Endodermal cell (in vitro differentiated cells): ENCODE results near the gene CDH13. TPM values are rescaled to one million over a fixed set of nuclear protein-coding genes. Genes with fewer than 3 reads are reported as not detected.
A peak's percentile ranks its signal among the peaks of the same experiment; 100 is the strongest.

Experiments
- DNase-seq: peaks from one replicate; pipeline ENCODE4 v3.0.0-alpha.2; 2017
- H3K27ac ChIP-seq: 2 replicates; pipeline ENCODE4 v1.5.1; 2013; ENCODE audit warnings: mild to moderate bottlenecking, low read depth, low read length, moderate library complexity
- H3K27me3 ChIP-seq: 2 replicates; pipeline ENCODE4 v1.6.1; 2013; ENCODE audit warnings: mild to moderate bottlenecking, low read length, moderate library complexity; ENCODE audit not compliant: insufficient read depth, control insufficient read depth, poor library complexity, severe bottlenecking
- H3K36me3 ChIP-seq: 2 replicates; pipeline ENCODE4 v1.7.0; 2013; ENCODE audit warnings: mild to moderate bottlenecking, low read length, moderate library complexity; ENCODE audit not compliant: control insufficient read depth, insufficient read depth
- H3K4me1 ChIP-seq: one replicate; pipeline ENCODE4 v1.7.0; 2013; ENCODE audit warnings: low read length; ENCODE audit not compliant: control insufficient read depth, insufficient read depth
- H3K4me3 ChIP-seq: 2 replicates; pipeline ENCODE4 v1.5.1; 2013; ENCODE audit warnings: mild to moderate bottlenecking, low read length, moderate library complexity
- H3K9ac ChIP-seq: 2 replicates; pipeline ENCODE4 v1.6.1; 2013; ENCODE audit warnings: mild to moderate bottlenecking, low read length, moderate library complexity; ENCODE audit not compliant: poor library complexity, severe bottlenecking; ENCODE audit errors: extremely low read depth
- H3K9me3 ChIP-seq: 2 replicates; pipeline ENCODE4 v1.6.1; 2013; ENCODE audit warnings: mild to moderate bottlenecking, low read length, moderate library complexity; ENCODE audit not compliant: control insufficient read depth
- H3K27ac Mint-ChIP-seq: 2 replicates; pipeline ENCODE4 v1.8.0; 2020; ENCODE audit warnings: mixed read lengths
- H3K27me3 Mint-ChIP-seq: 2 replicates; pipeline ENCODE4 v1.8.0; 2021; ENCODE audit warnings: mild to moderate bottlenecking, mixed read lengths; ENCODE audit not compliant: insufficient read depth
- H3K36me3 Mint-ChIP-seq: 2 replicates; pipeline ENCODE4 v1.8.0; 2020; ENCODE audit warnings: low read depth, mixed read lengths
- H3K4me1 Mint-ChIP-seq: 2 replicates; pipeline ENCODE4 v1.8.0; 2020; ENCODE audit warnings: mixed read lengths
- H3K4me3 Mint-ChIP-seq: 2 replicates; pipeline ENCODE4 v1.8.0; 2020; ENCODE audit warnings: mild to moderate bottlenecking, moderate library complexity, mixed read lengths
- H3K9me3 Mint-ChIP-seq: 2 replicates; pipeline ENCODE4 v1.8.0; 2020; ENCODE audit warnings: mild to moderate bottlenecking, mixed read lengths
- CTCF ChIP-seq: fragments of 200-600 bp; sonication (generic); conservative IDR thresholded peaks from 2 replicates; pipeline ENCODE4 v1.5.0; 2021; ENCODE audit warnings: antibody characterized with exemption, mild to moderate bottlenecking
- WGBS, 2 experiments: methylation state at CpG; one replicate each; pipeline versions ENCODE4 v1.1.5 to v1.1.7; 2013; ENCODE audit warnings: missing lambda C conversion rate in 2 of 2, mixed read lengths in 1 of 2; ENCODE audit not compliant: insufficient coverage in 1 of 2, insufficient read length in 1 of 2; 5-methylcytosine and 5-hydroxymethylcytosine counted together
- total RNA-seq, 2 donors: library from RNA; stranded (reverse); fragmentation: NEBNext Ultra II Directional in 1 of 2; extraction: Animal tissue kit (Norgen Biotek cat#: 25700) in 1 of 2; gene quantifications; 2 replicates in 1 of 2; 3 replicates in 1 of 2; pipeline ENCODE4 v1.2.1, GENCODE V29; 2021

CDH13 gene
- total RNA-seq, 2 donors from 2014 or later, result 0.86 to 1.8 TPM

- Mint-ChIP-seq H3K9me3 (no peaks in the 10 kb centered on the region), H3K27me3 (peaks cover 3% of the 10 kb centered on the region), H3K27ac (no peak overlapping the region), H3K4me3 (no peak overlapping the region), H3K4me1 (peaks cover 24% of the 10 kb centered on the region), H3K36me3 (no peaks in the 10 kb centered on the region)
- Histone ChIP-seq H3K4me3 (no peak overlapping the region), H3K9ac (no peak overlapping the region), H3K4me1 (peaks cover 21% of the 10 kb centered on the region), H3K27me3 (no peaks in the 10 kb centered on the region), H3K9me3 (no peaks in the 10 kb centered on the region), H3K36me3 (no peaks in the 10 kb centered on the region), H3K27ac (no peak overlapping the region)
- WGBS, 2 experiments, result 94% methylated on average over 3 of the region's 3 CpGs; no CpG with 5 or more reads in 1 of the 2 experiments
- no peak for TF ChIP-seq CTCF
- no peak for DNase-seq
Observed at GRCh38 chr16:82665025-82665424, 38.3 kb downstream of the CDH13 start.

- H3K36me3 Mint-ChIP-seq, result no peaks in the 10 kb centered on the region
- Histone ChIP-seq H3K36me3 (no peaks in the 10 kb centered on the region), H3K27ac (no peak overlapping the region), H3K27me3 (no peaks in the 10 kb centered on the region), H3K4me3 (no peak overlapping the region), H3K9me3 (no peaks in the 10 kb centered on the region), H3K4me1 (peaks cover 16% of the 10 kb centered on the region), H3K9ac (no peak overlapping the region)
- no peaks in the 10 kb centered on the region for H3K9me3 Mint-ChIP-seq
- H3K27ac Mint-ChIP-seq, result no peak overlapping the region
- H3K4me3 Mint-ChIP-seq, result no peak overlapping the region
- WGBS, 2 experiments, result 72 to 77% methylated on average over 6 to 12 of the region's 12 CpGs
- peaks cover 3% of the 10 kb centered on the region for H3K27me3 Mint-ChIP-seq
- peaks cover 18% of the 10 kb centered on the region for H3K4me1 Mint-ChIP-seq
- no peak for TF ChIP-seq CTCF
- no peak for DNase-seq
Observed at GRCh38 chr16:82667437-82667836, 40.7 kb downstream of the CDH13 start.

DNA sequence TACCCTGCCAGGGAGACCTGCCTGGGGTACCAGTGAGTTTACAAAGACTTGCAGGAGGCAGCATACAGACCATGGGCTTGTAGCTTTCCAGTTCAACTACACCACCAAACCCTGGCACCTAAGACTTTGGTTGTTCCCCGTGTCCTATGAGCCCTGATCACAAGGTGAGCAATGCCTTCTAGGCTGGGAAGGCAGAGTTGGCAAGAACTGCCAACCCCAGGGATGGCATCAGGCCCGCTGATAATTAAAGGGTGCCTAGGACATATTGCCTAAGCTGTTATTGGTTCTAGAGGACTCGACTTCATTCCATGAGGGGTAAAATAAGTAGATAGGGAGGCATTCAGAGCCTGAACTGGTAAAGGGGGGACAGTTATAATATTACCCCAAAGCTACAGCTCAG is 41.3 kb downstream of the CDH13 start:
- no peak overlapping the region for H3K27ac ChIP-seq
- Mint-ChIP-seq H3K9me3 (no peaks in the 10 kb centered on the region), H3K36me3 (no peaks in the 10 kb centered on the region), H3K27ac (no peak overlapping the region), H3K27me3 (peaks cover 3% of the 10 kb centered on the region), H3K4me3 (no peak overlapping the region), H3K4me1 (peaks cover 15% of the 10 kb centered on the region)
- H3K9ac ChIP-seq, result no peak overlapping the region
- TF ChIP-seq CTCF, result no peak
- no peak for DNase-seq
- no peaks in the 10 kb centered on the region for H3K9me3 ChIP-seq
- H3K4me3 ChIP-seq, result peak overlapping the region; percentile 37
- no peaks in the 10 kb centered on the region for H3K36me3 ChIP-seq
- WGBS, 2 experiments, result 90 to 93% methylated on average over 3 of the region's 3 CpGs
- no peaks in the 10 kb centered on the region for H3K27me3 ChIP-seq
- peaks cover 16% of the 10 kb centered on the region for H3K4me1 ChIP-seq
